GM23248 (cell line): ENCODE measurements around the gene RPGRIP1L. TPM values are rescaled to one million over a fixed set of nuclear protein-coding genes. Genes with fewer than 3 reads are reported as not detected.

Source experiments
- DNase-seq: peaks from one replicate; pipeline ENCODE4 v3.0.0-alpha.2; 2015
- H2AFZ ChIP-seq: fragments of 200-600 bp; sonication (generic); 2 replicates; pipeline ENCODE4 v1.6.1; 2016; ENCODE audit warnings: antibody characterized with exemption
- H3F3A ChIP-seq: fragments of 200-600 bp; sonication (generic); 2 replicates; pipeline ENCODE4 v1.6.1; 2016; ENCODE audit warnings: mild to moderate bottlenecking, antibody characterized with exemption, mixed run types; ENCODE audit not compliant: insufficient read depth
- H3K27ac ChIP-seq: fragments of 200-600 bp; sonication (generic); 2 replicates; pipeline ENCODE4 v1.5.1; 2016; ENCODE audit warnings: mild to moderate bottlenecking
- H3K27me3 ChIP-seq: fragments of 200-600 bp; sonication (generic); replicated peaks from 2 replicates; pipeline ENCODE4 v1.6.1; 2016; ENCODE audit warnings: mild to moderate bottlenecking; ENCODE audit not compliant: insufficient read depth
- H3K36me3 ChIP-seq: fragments of 200-600 bp; sonication (generic); 2 replicates; pipeline ENCODE4 v1.6.1; 2016; ENCODE audit warnings: low read depth, mild to moderate bottlenecking
- H3K4me1 ChIP-seq: fragments of 200-600 bp; sonication (generic); 2 replicates; pipeline ENCODE4 v1.6.1; 2016; ENCODE audit warnings: mild to moderate bottlenecking; ENCODE audit not compliant: insufficient read depth
- H3K4me2 ChIP-seq: fragments of 200-600 bp; sonication (generic); one replicate; pipeline ENCODE4 v1.6.1; 2016; ENCODE audit warnings: mild to moderate bottlenecking; ENCODE audit not compliant: unreplicated experiment
- H3K4me3 ChIP-seq: fragments of 200-600 bp; sonication (generic); 2 replicates; pipeline ENCODE4 v1.5.1; 2016; ENCODE audit warnings: mild to moderate bottlenecking
- H3K79me2 ChIP-seq: fragments of 200-600 bp; sonication (generic); 2 replicates; pipeline ENCODE4 v1.6.1; 2016; ENCODE audit warnings: mild to moderate bottlenecking; ENCODE audit not compliant: insufficient read depth
- H3K9ac ChIP-seq: fragments of 200-600 bp; sonication (generic); 2 replicates; pipeline ENCODE4 v1.6.1; 2016; ENCODE audit warnings: mild to moderate bottlenecking
- H3K9me2 ChIP-seq: fragments of 200-600 bp; sonication (generic); 2 replicates; pipeline ENCODE4 v1.6.1; 2016; ENCODE audit warnings: mixed run types, mild to moderate bottlenecking, moderate library complexity; ENCODE audit not compliant: insufficient read depth
- H3K9me3 ChIP-seq: fragments of 200-600 bp; sonication (generic); one replicate; pipeline ENCODE4 v1.6.1; 2017; ENCODE audit warnings: low read depth
- H4K20me1 ChIP-seq: fragments of 200-600 bp; sonication (generic); 2 replicates; pipeline ENCODE4 v1.6.0; 2016; ENCODE audit not compliant: insufficient read depth
- EZH2 ChIP-seq: fragments of 200-600 bp; sonication (generic); IDR thresholded peaks from 2 replicates; pipeline ENCODE4 v1.6.1; 2018; ENCODE audit warnings: antibody characterized with exemption, mild to moderate bottlenecking; ENCODE audit not compliant: insufficient read depth, poor library complexity, severe bottlenecking
- EZH2phosphoT487 ChIP-seq: fragments of 200-600 bp; sonication (generic); IDR thresholded peaks from 2 replicates; pipeline ENCODE4 v1.6.1; 2018; ENCODE audit warnings: antibody characterized with exemption, moderate library complexity, mild to moderate bottlenecking, low read depth; ENCODE audit not compliant: insufficient read depth
- WGBS, 2 experiments: methylation state at CpG; one replicate each; pipeline ENCODE4 v1.1.6; 2015 to 2017; ENCODE audit warnings: low lambda C conversion rate in 2 of 2, low coverage in 1 of 2; ENCODE audit errors: missing lambda C conversion rate in 2 of 2; 5-methylcytosine and 5-hydroxymethylcytosine counted together
- in situ Hi-C: fragments of 300-500 bp; cut with MboI; formaldehyde crosslinking; loops from 2 replicates; pipeline ENCODE4 v1.15.0; 2020
- polyA plus RNA-seq: library from polyadenylated mRNA; unstranded; fragments of >200 nt; fragmentation: Nextera tagmentation; extraction: Ambion mirVana; gene quantifications from 2 replicates; pipeline ENCODE4 v1.2.1, GENCODE V29; 2016
- total RNA-seq: library from RNA; depleted of rRNA; stranded (reverse); fragments of >200 nt; shearing (Covaris generic); gene quantifications from 2 replicates; pipeline ENCODE4 v1.2.3, GENCODE V29; 2014

Gene RPGRIP1L
- total and polyA plus RNA-seq, 2 experiments from 2014 or later: 16.3 to 16.8 TPM

DNA sequence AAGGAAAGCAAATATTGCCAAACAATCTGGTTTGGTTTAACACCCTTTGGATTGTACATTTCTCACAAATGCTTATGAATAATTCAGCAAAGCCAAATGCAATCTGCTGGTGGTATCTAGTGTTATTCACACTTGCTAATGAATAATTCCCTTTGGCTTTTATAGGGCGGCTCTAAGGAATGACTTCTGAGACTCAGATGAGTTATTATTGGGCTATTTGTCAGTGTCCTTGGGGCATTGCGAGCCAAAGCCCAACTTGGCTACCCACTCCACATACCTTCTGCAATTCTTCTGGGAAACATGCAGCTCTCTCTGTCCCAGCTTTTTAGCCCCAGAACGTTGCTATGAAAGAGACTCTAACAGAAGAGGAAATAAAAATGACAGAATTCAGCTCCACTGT lies 41.4 kb upstream of the RPGRIP1L start:
- H3K9ac ChIP-seq: peak overlapping the region; percentile 65
- peaks cover 80% of the 10 kb centered on the region for H3K79me2 ChIP-seq
- no peaks in the 10 kb centered on the region for H3K9me3 ChIP-seq
- no peaks in the 10 kb centered on the region for H3K27me3 ChIP-seq
- TF ChIP-seq EZH2 (no peak), EZH2phosphoT487 (no peak)
- peak overlapping the region; percentile 73 for H3K4me2 ChIP-seq
- H3F3A ChIP-seq: peaks cover 45% of the 10 kb centered on the region
- no peaks in the 10 kb centered on the region for H4K20me1 ChIP-seq
- peak; percentile 85 for DNase-seq
- no peaks in the 10 kb centered on the region for H3K36me3 ChIP-seq
- no peak overlapping the region for H2AFZ ChIP-seq
- no peaks in the 10 kb centered on the region for H3K9me2 ChIP-seq
- peaks cover 41% of the 10 kb centered on the region for H3K4me1 ChIP-seq
- 0 to 1% methylated on average over 3 of the region's 3 CpGs for WGBS, 2 experiments
- in situ Hi-C loops: no loop called here
- H3K27ac ChIP-seq: peak overlapping the region; percentile 92
- peak overlapping the region; percentile 26 for H3K4me3 ChIP-seq

DNA sequence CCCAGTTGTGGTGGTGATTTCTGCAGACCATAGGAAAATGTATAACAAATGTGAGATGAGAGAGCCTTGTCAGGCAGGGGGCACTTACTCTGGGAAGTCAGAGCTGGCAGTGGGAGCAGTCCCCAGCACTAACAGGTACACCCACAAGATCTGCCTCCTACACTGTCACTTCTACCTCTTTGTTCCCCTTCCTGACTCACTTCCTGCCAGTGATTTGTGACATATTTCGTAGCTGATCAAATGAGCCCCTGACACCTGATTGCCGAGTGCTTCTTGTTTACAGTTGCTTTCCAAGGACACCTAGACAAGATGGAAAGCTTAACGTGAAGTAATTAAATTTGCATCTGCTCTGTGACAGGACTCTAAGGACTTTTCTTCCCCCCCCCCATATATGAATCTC lies 40.8 kb upstream of the RPGRIP1L start:
- in situ Hi-C loops: no loop called here
- Histone ChIP-seq H3K27me3 (no peaks in the 10 kb centered on the region), H3K4me1 (peaks cover 41% of the 10 kb centered on the region), H2AFZ (no peak overlapping the region), H4K20me1 (no peaks in the 10 kb centered on the region), H3K4me2 (peak overlapping the region; percentile 73), H3K9ac (peak overlapping the region; percentile 32; the same call in 1 of the 2 replicates), H3K36me3 (no peaks in the 10 kb centered on the region), H3K27ac (peak overlapping the region; percentile 92), H3K9me2 (no peaks in the 10 kb centered on the region), H3K79me2 (peaks cover 80% of the 10 kb centered on the region), H3F3A (peaks cover 45% of the 10 kb centered on the region), H3K4me3 (peak overlapping the region; percentile 26), H3K9me3 (no peaks in the 10 kb centered on the region)
- DNase-seq: no peak
- TF ChIP-seq EZH2 (no peak), EZH2phosphoT487 (no peak)
- 60 to 62% methylated on average over 3 of the region's 3 CpGs for WGBS, 2 experiments

DNA sequence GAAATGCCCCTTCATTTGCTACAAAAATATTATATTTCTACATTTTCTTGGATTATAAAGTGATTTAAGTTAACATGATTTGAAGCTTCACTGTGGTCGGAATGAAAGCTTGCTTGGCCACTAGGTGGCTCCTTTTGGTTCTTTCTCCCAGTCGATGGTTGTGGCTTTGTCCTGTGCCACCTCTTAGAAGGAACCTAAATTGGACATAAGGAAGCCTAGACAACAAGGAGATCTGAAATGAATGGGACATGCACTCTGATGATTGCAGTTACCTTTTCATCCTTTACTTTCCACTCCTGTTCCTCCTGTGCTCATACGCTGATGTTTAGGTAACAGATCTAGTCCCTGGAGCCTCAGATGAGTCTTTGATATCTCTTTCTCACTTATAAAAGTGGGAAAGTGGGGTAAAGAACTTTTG lies 39.5 kb upstream of the RPGRIP1L start:
- H3K4me3 ChIP-seq: no peak overlapping the region
- no peaks in the 10 kb centered on the region for H3K27me3 ChIP-seq
- peaks cover 41% of the 10 kb centered on the region for H3K4me1 ChIP-seq
- no peak overlapping the region for H3K27ac ChIP-seq
- H3K9me3 ChIP-seq: no peaks in the 10 kb centered on the region
- H3K79me2 ChIP-seq: peaks cover 80% of the 10 kb centered on the region
- no peak for TF ChIP-seq EZH2phosphoT487
- TF ChIP-seq EZH2: no peak
- H3K4me2 ChIP-seq: no peak overlapping the region
- peak; percentile 55 for DNase-seq
- H3K9ac ChIP-seq: no peak overlapping the region
- in situ Hi-C loops: no loop called here
- H4K20me1 ChIP-seq: no peaks in the 10 kb centered on the region
- H2AFZ ChIP-seq: no peak overlapping the region
- peaks cover 45% of the 10 kb centered on the region for H3F3A ChIP-seq
- 78 to 88% methylated on average over 3 of the region's 3 CpGs for WGBS, 2 experiments
- no peaks in the 10 kb centered on the region for H3K36me3 ChIP-seq
- no peaks in the 10 kb centered on the region for H3K9me2 ChIP-seq

DNA sequence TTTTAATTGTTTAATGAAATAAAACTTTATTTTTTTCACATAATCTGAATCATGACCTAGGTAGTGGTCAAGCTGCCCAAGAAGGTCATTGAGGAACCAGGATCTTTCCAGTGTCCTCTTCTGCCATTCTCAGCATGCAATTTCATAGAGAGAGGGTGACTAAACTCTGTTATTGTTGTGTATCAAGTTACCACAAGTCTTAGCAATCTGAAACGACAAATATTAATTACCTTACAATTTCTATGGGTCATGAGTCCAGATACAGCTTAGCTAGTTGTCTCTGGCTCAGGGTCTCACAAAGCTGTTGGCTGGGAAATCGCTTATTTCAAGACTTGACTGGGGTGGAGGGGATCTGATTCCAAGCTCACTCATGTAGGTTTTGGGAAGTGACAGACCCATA lies 37.9 kb upstream of the RPGRIP1L start:
- no peak overlapping the region for H3K4me2 ChIP-seq
- no peak overlapping the region for H2AFZ ChIP-seq
- H3K79me2 ChIP-seq: peaks cover 81% of the 10 kb centered on the region
- WGBS, 2 experiments: 88 to 94% methylated on average over 2 of the region's 2 CpGs
- H3K4me3 ChIP-seq: no peak overlapping the region
- no peaks in the 10 kb centered on the region for H3K9me3 ChIP-seq
- H3K36me3 ChIP-seq: no peaks in the 10 kb centered on the region
- no peak for DNase-seq
- H3K27me3 ChIP-seq: no peaks in the 10 kb centered on the region
- no peaks in the 10 kb centered on the region for H4K20me1 ChIP-seq
- H3F3A ChIP-seq: peaks cover 30% of the 10 kb centered on the region
- in situ Hi-C loops: no loop called here
- H3K9me2 ChIP-seq: no peaks in the 10 kb centered on the region
- TF ChIP-seq EZH2: no peak
- no peak for TF ChIP-seq EZH2phosphoT487
- H3K9ac ChIP-seq: no peak overlapping the region
- H3K27ac ChIP-seq: no peak overlapping the region
- peaks cover 34% of the 10 kb centered on the region for H3K4me1 ChIP-seq
